SK-N-SH (cell line): ENCODE results near the gene SEC14L1. TPM values are rescaled to one million over a fixed set of nuclear protein-coding genes. Genes with fewer than 3 reads are reported as not detected.

ENCODE experiments used
- CTCF ChIA-PET: fragments of 300-600, 350-600 bp; formaldehyde crosslinking; extraction: SDS; loops from one replicate; lab custom pipeline; 2021; lab: Yijun Ruan, JAX
- POLR2A ChIA-PET: fragments of 350-600 bp; sonication (Branson Sonifier 250); formaldehyde crosslinking; extraction: SDS; loops from one replicate; lab custom pipeline; 2020; ENCODE audit warnings: antibody characterized with exemption, inconsistent platforms; lab: Yijun Ruan, JAX
- DNase-seq: peaks from one replicate; pipeline ENCODE4 v3.0.0; 2012
- H2AFZ ChIP-seq: fragments of 200-600 bp; sonication (generic); 2 replicates; pipeline ENCODE4 v1.8.1; 2016; ENCODE audit warnings: antibody characterized with exemption, mild to moderate bottlenecking, low read depth
- H3F3A ChIP-seq: fragments of 200-600 bp; sonication (generic); replicated peaks from 2 replicates; pipeline ENCODE3; 2016; ENCODE audit warnings: antibody characterized with exemption, mild to moderate bottlenecking; ENCODE audit not compliant: insufficient read depth
- H3K27ac ChIP-seq, 2 experiments: fragments of 200-500 bp in 1 of 2; fragments of 200-600 bp in 1 of 2; sonication (Bioruptor generic) in 1 of 2; sonication (generic), shearing (Covaris generic) in 1 of 2; 2 replicates each; pipeline versions ENCODE4 v1.5.1 to v1.6.1; 2014 to 2016; ENCODE audit warnings: low read depth in 2 of 2, inconsistent platforms in 1 of 2, low read length in 1 of 2, mild to moderate bottlenecking in 1 of 2, mixed read lengths in 1 of 2
- H3K27me3 ChIP-seq: fragments of 200-600 bp; sonication (generic), shearing (Covaris generic); 2 replicates; pipeline ENCODE4 v1.6.1; 2016; ENCODE audit warnings: mixed run types; ENCODE audit not compliant: insufficient read depth
- H3K36me3 ChIP-seq, 2 experiments: fragments of 200-500 bp in 1 of 2; fragments of 200-600 bp in 1 of 2; sonication (Bioruptor generic) in 1 of 2; sonication (generic) in 1 of 2; replicated peaks in 1 of 2; 2 replicates each; pipeline versions ENCODE3 to v1.5.1; 2014 to 2016; ENCODE audit warnings: low read length in 1 of 2, mild to moderate bottlenecking in 1 of 2; ENCODE audit not compliant: insufficient read depth in 2 of 2, control insufficient read depth in 1 of 2
- H3K4me1 ChIP-seq, 2 experiments: fragments of 200-500 bp in 1 of 2; fragments of 200-600 bp in 1 of 2; sonication (Bioruptor generic) in 1 of 2; sonication (generic), shearing (Covaris generic) in 1 of 2; 2 replicates each; pipeline versions ENCODE4 v1.5.1 to v1.6.1; 2014 to 2016; ENCODE audit warnings: low read depth in 1 of 2, low read length in 1 of 2, mixed run types in 1 of 2; ENCODE audit not compliant: insufficient read depth in 2 of 2, control insufficient read depth in 1 of 2
- H3K4me2 ChIP-seq: fragments of 200-600 bp; sonication (generic), shearing (Covaris generic); 2 replicates; pipeline ENCODE4 v1.6.1; 2017; ENCODE audit warnings: mixed run types
- H3K4me3 ChIP-seq, 2 experiments: fragments of 200-500 bp in 1 of 2; fragments of 200-600 bp in 1 of 2; sonication (Bioruptor generic) in 1 of 2; sonication (generic), shearing (Covaris generic) in 1 of 2; 2 replicates each; pipeline versions ENCODE4 v1.5.1 to v1.8.1; 2014 to 2016; ENCODE audit warnings: low read depth in 2 of 2, inconsistent platforms in 1 of 2, low read length in 1 of 2, mild to moderate bottlenecking in 1 of 2, mixed read lengths in 1 of 2, moderate library complexity in 1 of 2
- H3K79me2 ChIP-seq: fragments of 200-600 bp; sonication (generic); 2 replicates; pipeline ENCODE4 v1.8.1; 2017; ENCODE audit warnings: mild to moderate bottlenecking; ENCODE audit not compliant: insufficient read depth
- H3K9ac ChIP-seq: fragments of 200-600 bp; sonication (generic); 2 replicates; pipeline ENCODE4 v1.6.1; 2017; ENCODE audit warnings: mixed run types
- H3K9me2 ChIP-seq: fragments of 200-600 bp; sonication (generic); 2 replicates; pipeline ENCODE4 v1.6.1; 2017; ENCODE audit warnings: mixed run types
- H3K9me3 ChIP-seq: fragments of 200-600 bp; sonication (generic); 2 replicates; pipeline ENCODE4 v1.6.1; 2017; ENCODE audit warnings: mixed run types, mild to moderate bottlenecking, moderate library complexity
- H4K20me1 ChIP-seq: fragments of 200-600 bp; sonication (generic); 2 replicates; pipeline ENCODE4 v1.6.1; 2017; ENCODE audit warnings: mild to moderate bottlenecking, mixed run types; ENCODE audit not compliant: insufficient read depth
- CHD2 ChIP-seq: fragments of 150-350 bp; IDR thresholded peaks from 2 replicates; pipeline ENCODE4 v1.6.1; 2018; ENCODE audit warnings: low read length; ENCODE audit not compliant: partially characterized antibody
- ELF1 ChIP-seq: IDR thresholded peaks from 2 replicates; pipeline ENCODE4 v1.4.0; 2012
- EZH2phosphoT487 ChIP-seq: fragments of 200-600 bp; sonication (generic); IDR thresholded peaks from 2 replicates; pipeline ENCODE4 v1.6.1; 2017; ENCODE audit warnings: low read depth, mixed run types, mild to moderate bottlenecking, antibody characterized with exemption, moderate library complexity, borderline replicate concordance
- FOXM1 ChIP-seq: IDR thresholded peaks from 2 replicates; pipeline ENCODE4 v1.4.0; 2012; ENCODE audit warnings: low read depth, mild to moderate bottlenecking
- GATA2 ChIP-seq: sonication (generic); formaldehyde crosslinking; IDR thresholded peaks from 2 replicates; pipeline ENCODE4 v1.5.0; 2020; ENCODE audit warnings: mild to moderate bottlenecking, missing genetic modification reagents
- MEF2A ChIP-seq: IDR thresholded peaks from 2 replicates; pipeline ENCODE4 v1.4.0; 2012; ENCODE audit warnings: low read depth, borderline replicate concordance
- MXI1 ChIP-seq: IDR thresholded peaks from 2 replicates; pipeline ENCODE4 v1.6.1; 2012; ENCODE audit warnings: mild to moderate bottlenecking, low read depth, low read length, improper control_type of control experiment
- NRF1 ChIP-seq: IDR thresholded peaks from 2 replicates; pipeline ENCODE4 v1.6.1; 2012; ENCODE audit warnings: low read depth, mild to moderate bottlenecking, low read length
- PBX3 ChIP-seq: IDR thresholded peaks from 2 replicates; pipeline ENCODE4; 2012
- RFX5 ChIP-seq: IDR thresholded peaks from 2 replicates; pipeline ENCODE4 v1.6.1; 2012; ENCODE audit warnings: mild to moderate bottlenecking, improper control_type of control experiment, low read length
- TAF1 ChIP-seq: IDR thresholded peaks from 2 replicates; pipeline ENCODE4 v1.6.1; 2012; ENCODE audit warnings: low read depth, mild to moderate bottlenecking, low read length, moderate library complexity, borderline replicate concordance
- TCF12 ChIP-seq: IDR thresholded peaks from 2 replicates; pipeline ENCODE4 v1.4.0; 2012
- WGBS: methylation state at CpG from one replicate; pipeline ENCODE4 v1.1.6; 2017; ENCODE audit warnings: low lambda C conversion rate; 5-methylcytosine and 5-hydroxymethylcytosine counted together
- polyA plus RNA-seq, 3 experiments: library from polyadenylated mRNA; depleted of rRNA; stranded (reverse); fragments of >200 nt; gene quantifications; 2 replicates each; pipeline ENCODE4 v1.2.3, GENCODE V29; 2012
- TF ChIP-seq, protein P1 (sequence below): IDR thresholded peaks from 2 replicates; pipeline ENCODE4 v1.4.0; 2012; ENCODE audit warnings: low read depth, borderline replicate concordance
- TF ChIP-seq, protein P2 (sequence below): fragments of 200-600 bp; sonication (generic); IDR thresholded peaks from 2 replicates; pipeline ENCODE4 v1.6.1; 2017; ENCODE audit warnings: antibody characterized with exemption, mild to moderate bottlenecking, moderate library complexity
- TF ChIP-seq, protein P3 (sequence below): IDR thresholded peaks from 2 replicates; pipeline ENCODE4 v1.6.1; 2012; ENCODE audit warnings: mild to moderate bottlenecking, low read depth, low read length, moderate library complexity

SEC14L1 gene
- polyA plus RNA-seq, 1 of the 3 experiments (the other 2 are of a cell fraction): 62.4 TPM

DNA sequence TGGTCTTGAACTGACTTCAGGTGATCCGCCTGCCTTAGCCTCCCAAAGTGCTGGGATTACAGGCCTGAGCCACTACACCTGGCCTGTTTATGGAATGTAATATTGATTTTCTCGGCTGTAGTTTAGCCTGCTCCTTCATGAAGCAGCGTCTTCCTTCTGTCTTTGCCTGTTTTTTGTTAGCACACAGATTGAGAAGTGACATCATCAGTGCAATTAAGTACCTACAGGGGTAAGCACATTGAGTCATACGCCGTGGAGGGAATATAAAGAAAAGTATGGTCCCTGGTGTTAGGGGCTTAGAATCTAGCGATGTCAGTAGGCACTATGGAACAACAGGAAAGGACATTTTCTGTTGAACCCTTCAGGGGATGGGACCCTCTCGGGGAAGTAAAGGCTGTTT, 48.7 kb upstream of the SEC14L1 start:
- H3K4me1 ChIP-seq: peaks cover 5 to 15% of the 10 kb centered on the region in 2 experiments; a peak in 1 of 4 replicates
- H4K20me1 ChIP-seq: no peaks in the 10 kb centered on the region
- CTCF ChIA-PET: interaction anchor here (1.8 to 7.2 kb wide), 3 partner anchors 36 to 164 kb away, joined by 5 to 99 read pairs (median 21); no protein-coding TSS in a partner anchor
- H3K9me3 ChIP-seq: no peaks in the 10 kb centered on the region
- H2AFZ ChIP-seq: no peak overlapping the region
- no peak overlapping the region for H3K4me2 ChIP-seq
- H3K9me2 ChIP-seq: no peaks in the 10 kb centered on the region
- peaks cover 44% of the 10 kb centered on the region for H3K79me2 ChIP-seq
- no peak overlapping the region for H3K4me3 ChIP-seq
- peaks cover 35 to 59% of the 10 kb centered on the region in 2 experiments for H3K36me3 ChIP-seq
- POLR2A ChIA-PET: no interaction called here
- DNase-seq: no peak
- H3K27me3 ChIP-seq: no peaks in the 10 kb centered on the region
- no peak overlapping the region for H3K27ac ChIP-seq
- no peak overlapping the region for H3K9ac ChIP-seq
- WGBS: 92% methylated on average over 7 of the region's 7 CpGs
- H3F3A ChIP-seq: peaks cover 29% of the 10 kb centered on the region
- no peak for TF ChIP-seq EZH2phosphoT487
- no peak for TF ChIP-seq MXI1
- no peak for TF ChIP-seq CHD2
- no peak for TF ChIP-seq TAF1
- TF ChIP-seq, protein P1, sequence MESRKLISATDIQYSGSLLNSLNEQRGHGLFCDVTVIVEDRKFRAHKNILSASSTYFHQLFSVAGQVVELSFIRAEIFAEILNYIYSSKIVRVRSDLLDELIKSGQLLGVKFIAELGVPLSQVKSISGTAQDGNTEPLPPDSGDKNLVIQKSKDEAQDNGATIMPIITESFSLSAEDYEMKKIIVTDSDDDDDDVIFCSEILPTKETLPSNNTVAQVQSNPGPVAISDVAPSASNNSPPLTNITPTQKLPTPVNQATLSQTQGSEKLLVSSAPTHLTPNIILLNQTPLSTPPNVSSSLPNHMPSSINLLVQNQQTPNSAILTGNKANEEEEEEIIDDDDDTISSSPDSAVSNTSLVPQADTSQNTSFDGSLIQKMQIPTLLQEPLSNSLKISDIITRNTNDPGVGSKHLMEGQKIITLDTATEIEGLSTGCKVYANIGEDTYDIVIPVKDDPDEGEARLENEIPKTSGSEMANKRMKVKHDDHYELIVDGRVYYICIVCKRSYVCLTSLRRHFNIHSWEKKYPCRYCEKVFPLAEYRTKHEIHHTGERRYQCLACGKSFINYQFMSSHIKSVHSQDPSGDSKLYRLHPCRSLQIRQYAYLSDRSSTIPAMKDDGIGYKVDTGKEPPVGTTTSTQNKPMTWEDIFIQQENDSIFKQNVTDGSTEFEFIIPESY: no peak
- TF ChIP-seq MEF2A: no peak
- no peak for TF ChIP-seq PBX3
- TF ChIP-seq ELF1: no peak
- TF ChIP-seq RFX5: no peak
- TF ChIP-seq TCF12: no peak
- TF ChIP-seq, protein P2, sequence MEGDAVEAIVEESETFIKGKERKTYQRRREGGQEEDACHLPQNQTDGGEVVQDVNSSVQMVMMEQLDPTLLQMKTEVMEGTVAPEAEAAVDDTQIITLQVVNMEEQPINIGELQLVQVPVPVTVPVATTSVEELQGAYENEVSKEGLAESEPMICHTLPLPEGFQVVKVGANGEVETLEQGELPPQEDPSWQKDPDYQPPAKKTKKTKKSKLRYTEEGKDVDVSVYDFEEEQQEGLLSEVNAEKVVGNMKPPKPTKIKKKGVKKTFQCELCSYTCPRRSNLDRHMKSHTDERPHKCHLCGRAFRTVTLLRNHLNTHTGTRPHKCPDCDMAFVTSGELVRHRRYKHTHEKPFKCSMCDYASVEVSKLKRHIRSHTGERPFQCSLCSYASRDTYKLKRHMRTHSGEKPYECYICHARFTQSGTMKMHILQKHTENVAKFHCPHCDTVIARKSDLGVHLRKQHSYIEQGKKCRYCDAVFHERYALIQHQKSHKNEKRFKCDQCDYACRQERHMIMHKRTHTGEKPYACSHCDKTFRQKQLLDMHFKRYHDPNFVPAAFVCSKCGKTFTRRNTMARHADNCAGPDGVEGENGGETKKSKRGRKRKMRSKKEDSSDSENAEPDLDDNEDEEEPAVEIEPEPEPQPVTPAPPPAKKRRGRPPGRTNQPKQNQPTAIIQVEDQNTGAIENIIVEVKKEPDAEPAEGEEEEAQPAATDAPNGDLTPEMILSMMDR: no peak
- TF ChIP-seq, protein P3, sequence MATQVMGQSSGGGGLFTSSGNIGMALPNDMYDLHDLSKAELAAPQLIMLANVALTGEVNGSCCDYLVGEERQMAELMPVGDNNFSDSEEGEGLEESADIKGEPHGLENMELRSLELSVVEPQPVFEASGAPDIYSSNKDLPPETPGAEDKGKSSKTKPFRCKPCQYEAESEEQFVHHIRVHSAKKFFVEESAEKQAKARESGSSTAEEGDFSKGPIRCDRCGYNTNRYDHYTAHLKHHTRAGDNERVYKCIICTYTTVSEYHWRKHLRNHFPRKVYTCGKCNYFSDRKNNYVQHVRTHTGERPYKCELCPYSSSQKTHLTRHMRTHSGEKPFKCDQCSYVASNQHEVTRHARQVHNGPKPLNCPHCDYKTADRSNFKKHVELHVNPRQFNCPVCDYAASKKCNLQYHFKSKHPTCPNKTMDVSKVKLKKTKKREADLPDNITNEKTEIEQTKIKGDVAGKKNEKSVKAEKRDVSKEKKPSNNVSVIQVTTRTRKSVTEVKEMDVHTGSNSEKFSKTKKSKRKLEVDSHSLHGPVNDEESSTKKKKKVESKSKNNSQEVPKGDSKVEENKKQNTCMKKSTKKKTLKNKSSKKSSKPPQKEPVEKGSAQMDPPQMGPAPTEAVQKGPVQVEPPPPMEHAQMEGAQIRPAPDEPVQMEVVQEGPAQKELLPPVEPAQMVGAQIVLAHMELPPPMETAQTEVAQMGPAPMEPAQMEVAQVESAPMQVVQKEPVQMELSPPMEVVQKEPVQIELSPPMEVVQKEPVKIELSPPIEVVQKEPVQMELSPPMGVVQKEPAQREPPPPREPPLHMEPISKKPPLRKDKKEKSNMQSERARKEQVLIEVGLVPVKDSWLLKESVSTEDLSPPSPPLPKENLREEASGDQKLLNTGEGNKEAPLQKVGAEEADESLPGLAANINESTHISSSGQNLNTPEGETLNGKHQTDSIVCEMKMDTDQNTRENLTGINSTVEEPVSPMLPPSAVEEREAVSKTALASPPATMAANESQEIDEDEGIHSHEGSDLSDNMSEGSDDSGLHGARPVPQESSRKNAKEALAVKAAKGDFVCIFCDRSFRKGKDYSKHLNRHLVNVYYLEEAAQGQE: no peak
- no peak for TF ChIP-seq NRF1
- no peak for TF ChIP-seq FOXM1
- no peak for TF ChIP-seq GATA2
